T1000 (cell line): ENCODE data around the gene NRG3.
"Not testable (repeated sequence)": the region's sequence is repeated elsewhere in the genome, so short reads cannot be mapped to it uniquely, and the experiment has no call there.

ENCODE experiments used
- DNase-seq: peaks from one replicate; lab custom pipeline; 2025; ENCODE audit warnings: mixed read lengths; lab: John Stamatoyannopoulos, UW

Gene NRG3

DNA sequence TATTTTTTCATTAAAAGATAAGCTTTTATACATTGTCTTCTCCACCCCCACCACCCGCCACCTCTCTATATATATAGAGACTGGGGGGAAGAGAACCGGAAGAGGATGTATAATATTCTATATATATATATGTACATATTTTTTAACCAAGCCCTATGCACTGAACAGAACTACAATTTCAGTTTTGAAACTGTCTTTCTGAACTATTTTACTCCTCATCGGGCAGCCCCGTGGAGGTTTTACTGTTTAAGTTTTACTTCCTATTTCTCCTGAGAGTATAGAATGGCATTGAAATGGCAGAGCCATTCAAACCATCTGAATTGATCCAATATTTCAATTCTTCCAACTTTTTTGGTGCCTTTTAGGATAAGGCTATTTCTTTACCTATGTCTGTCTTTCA, 1047.1 kb downstream of the NRG3 start:
- no peak for DNase-seq

DNA sequence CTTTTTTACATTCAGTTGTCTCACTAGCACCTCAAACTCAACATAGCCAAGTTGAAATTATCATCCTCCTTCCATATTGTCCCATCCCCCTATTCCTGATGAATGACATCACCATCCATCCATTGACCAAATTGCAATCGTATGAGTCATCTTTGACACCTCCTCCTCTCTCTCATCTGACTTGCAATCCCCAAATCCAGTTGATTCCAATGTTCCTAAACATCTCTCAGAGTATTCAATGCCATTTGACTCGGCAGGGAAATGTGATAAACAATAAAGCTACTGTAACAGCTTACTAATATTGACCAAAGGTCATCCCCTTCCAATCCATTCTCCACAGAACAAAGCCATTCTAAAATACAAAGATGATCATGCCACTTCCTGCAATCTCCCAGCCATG, 1047.8 kb downstream of the NRG3 start:
- DNase-seq: no peak

GRCh38 chr10:82924711-82925110, 1049.7 kb downstream of the NRG3 start:
- DNase-seq: no peak

GRCh38 chr10:82925547-82925946, 1050.6 kb downstream of the NRG3 start:
- DNase-seq: no peak

DNA sequence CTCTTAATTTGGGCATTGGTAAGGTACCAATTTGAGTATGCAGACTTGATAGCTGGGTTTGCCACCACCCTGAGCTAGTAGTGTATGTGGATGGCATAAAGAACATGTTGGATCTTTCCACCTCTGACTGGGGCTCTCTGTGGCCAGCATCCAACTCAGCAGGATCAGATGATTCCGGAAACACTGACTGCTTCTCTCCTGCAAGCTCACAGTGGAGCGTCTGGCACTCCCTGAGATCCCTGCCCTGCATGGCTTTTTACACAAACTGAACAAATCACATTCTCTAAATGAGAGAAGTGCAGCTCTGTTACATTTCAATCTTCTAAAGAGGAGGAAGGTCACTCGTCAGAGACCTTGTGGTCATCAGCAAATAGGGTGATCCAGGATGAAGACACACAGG, 1057.5 kb downstream of the NRG3 start:
- no peak for DNase-seq

DNA sequence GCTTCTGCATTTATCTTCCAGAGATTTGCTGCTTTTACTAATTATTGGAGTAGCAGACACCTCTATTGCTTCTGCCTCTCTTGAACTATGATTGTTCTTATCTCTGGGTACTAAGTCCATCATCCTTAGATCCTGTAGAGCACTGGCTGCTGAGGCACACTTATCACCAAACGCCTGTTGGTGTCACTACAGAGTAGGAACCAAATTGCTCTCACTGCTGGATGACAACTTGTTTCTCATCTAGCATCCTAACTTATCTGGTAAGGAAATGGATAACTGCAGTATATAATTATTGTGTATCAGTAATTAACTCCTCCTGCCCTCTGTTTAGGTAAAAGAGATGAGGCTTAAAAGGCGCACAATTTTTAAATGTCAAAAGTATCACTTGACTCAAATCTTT, 1059.4 kb downstream of the NRG3 start:
- DNase-seq: no peak

GRCh38 chr10:82934947-82935346, 1060.0 kb downstream of the NRG3 start:
- DNase-seq: no peak

DNA sequence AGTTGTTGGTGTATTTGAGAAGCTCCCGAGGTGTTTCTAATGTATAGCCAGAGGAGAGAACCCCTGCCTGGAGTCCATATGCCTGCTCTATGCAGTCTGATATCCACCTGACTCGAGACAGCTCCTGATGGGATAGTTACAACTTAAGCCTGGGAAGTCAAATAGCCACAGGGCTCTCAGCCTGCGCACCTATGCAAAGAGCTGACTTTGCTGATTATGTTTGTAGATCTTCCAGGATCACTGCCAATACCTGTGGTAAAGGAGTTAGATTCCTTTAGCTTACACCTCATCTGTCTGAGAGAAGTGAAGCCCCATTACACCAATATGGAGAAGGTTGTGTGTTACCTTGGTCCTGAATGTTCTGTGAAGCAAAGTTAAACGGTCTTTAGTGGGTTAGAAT, 1063.3 kb downstream of the NRG3 start:
- DNase-seq: no peak

- DNase-seq: no peak
Measured at GRCh38 chr10:82942286-82943099, 1067.5 kb downstream of the NRG3 start.

- DNase-seq: no peak
Measured at GRCh38 chr10:82943142-82943541, 1068.1 kb downstream of the NRG3 start.

DNA sequence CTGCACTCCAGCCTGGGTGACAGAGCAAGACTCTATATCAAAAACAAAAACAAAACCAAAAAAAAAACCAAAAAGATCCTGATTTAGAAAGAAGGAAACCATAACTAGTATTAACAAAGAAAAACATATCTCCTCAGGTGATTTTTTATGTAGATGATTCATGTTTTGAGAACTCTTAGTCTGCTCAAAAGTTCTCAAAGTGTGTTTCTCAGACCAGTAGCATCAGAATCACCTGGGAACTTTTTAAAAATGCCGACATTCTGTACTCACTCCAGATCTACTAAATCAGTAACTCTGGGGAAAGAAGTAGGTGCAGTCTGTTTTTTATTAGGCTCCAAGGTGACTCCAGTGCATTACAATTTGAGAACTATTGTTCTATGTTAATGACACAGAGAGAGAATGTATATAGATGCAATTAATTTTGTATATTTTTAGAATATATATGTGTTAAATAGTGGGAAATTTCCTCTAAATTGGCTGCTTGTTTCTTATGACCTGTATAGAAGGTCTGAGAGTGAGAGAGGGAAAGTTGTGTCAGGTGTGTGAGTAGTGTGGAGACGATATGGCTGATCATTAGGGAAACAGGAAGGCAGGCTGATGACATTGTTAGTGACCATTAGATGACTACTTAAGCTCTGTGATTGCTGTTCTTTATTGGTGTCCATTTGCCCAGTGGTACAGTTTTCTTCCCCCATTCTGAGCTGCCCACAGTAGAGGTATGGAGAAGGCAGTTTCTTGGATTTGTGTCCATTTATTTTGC, 1075.0 kb downstream of the NRG3 start:
- DNase-seq: no peak

DNA sequence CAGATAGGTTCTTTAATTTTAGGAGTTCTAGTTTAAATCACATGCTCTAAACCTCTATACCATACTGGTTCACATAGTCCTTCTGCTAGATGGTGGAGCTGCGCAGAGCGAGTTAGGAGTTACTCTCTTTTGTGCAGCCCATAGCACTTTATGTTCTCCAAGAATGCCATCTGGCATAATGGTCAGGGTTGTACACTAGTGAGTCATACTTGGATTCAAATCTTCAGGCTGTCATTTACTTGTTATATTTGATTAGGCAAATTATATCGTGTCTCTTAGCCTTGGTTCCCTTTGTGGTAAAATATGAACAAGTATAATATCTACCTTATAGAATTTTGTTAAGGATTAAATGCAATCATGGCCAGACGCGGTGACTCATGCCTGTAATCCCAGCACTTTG, 1078.3 kb downstream of the NRG3 start:
- DNase-seq: no peak

DNA sequence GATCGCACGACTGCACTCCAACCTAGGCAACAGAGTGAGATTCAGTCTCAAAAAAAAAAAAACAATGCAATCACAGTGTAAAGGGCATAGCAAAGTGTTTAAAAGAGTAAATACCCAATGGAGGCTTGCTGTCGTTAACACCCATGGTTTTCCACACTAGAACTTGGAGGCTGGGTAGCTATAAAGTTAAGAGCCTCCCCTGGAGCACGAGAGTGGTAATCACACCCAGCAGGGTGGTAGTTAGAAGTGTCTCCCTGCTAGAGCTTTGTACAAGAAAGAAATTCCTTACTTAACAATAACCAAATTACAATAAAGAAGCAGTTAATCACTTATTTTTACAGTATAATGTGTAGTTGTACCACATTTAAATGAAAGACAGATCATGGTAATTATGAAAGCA, 1078.9 kb downstream of the NRG3 start:
- no peak for DNase-seq

GRCh38 chr10:82960421-82961060, 1085.5 kb downstream of the NRG3 start:
- DNase-seq: not testable (repeated sequence)

GRCh38 chr10:82961864-82962263, 1086.9 kb downstream of the NRG3 start:
- DNase-seq: no peak

- DNase-seq: no peak
Measured at GRCh38 chr10:82966130-82966529, 1091.1 kb downstream of the NRG3 start.

DNA sequence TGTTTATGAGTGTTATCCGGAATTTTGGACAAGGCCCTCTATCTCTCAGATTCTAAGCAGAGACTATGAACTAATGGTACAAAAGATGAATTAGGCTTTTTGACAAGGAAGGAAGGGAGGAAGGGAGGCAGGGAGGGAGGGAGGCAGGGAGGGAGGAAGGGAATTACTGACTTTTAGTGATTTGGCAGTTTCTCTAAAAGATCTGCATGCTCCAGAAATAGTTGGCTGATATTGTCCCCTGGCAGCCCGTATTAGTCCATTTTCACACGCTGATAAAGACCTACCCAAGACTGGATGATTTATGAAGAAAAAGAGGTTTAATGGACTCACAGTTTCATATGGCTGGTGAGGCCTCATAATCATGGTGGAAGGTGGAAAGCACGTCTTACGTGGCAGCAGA, 1093.5 kb downstream of the NRG3 start:
- no peak for DNase-seq

GRCh38 chr10:82969405-82969804, 1094.4 kb downstream of the NRG3 start:
- DNase-seq: no peak

GRCh38 chr10:82980321-82980720, 1105.3 kb downstream of the NRG3 start:
- DNase-seq: no peak

- peak; percentile 48 for DNase-seq
Measured at GRCh38 chr10:82981137-82981723, 1106.2 kb downstream of the NRG3 start.

DNA sequence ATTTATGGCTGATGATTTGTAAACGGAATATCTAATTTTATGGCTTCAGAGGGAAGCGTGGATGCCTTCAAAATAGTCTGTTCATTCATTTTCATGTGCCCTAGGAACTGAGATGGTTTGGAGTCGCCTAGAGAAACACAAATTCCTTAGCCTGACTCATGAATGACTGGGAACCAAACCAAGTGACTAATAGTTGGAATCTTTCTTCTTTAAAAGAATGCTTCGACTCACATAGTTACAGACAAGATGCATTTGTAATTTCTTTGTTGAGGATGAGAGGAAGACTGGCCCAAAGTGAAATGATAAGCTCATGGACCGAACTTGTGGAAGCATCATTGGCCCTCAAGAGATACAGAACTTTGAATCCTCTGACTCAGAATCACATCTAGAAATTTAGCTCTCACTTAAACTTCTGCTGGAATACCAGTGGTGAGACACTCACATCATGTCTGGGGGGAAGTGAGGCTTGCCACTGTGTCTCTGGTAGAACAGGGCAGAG, 1107.2 kb downstream of the NRG3 start:
- DNase-seq: peak; percentile 44

DNA sequence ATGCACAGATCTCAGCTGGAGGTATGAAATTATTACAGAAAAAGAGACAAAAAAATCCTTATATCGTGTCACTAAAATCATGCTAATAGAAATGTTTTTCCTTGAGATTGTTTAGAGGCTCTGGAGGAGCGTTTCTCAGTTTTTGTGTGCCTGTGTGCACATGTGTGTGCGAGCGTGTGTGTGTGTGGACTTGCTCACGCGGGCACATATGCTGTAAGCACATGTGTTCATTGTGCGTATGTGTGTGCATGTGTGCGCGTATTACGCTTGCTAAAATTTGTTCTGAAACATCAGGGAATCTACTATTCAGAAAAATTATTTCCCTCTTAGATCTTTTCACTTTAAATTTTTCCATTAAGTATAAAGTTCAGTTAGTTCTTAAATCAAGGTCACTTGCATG, 1111.2 kb downstream of the NRG3 start:
- DNase-seq: no peak
